Measurements from ENCODE around the gene AUTS2. TPM values are rescaled to one million over a fixed set of nuclear protein-coding genes. Genes with fewer than 3 reads are reported as not detected.

Gene AUTS2
- polyA plus RNA-seq, 3 donors = 0.08 to 0.35 TPM; not detected in 1

DNA sequence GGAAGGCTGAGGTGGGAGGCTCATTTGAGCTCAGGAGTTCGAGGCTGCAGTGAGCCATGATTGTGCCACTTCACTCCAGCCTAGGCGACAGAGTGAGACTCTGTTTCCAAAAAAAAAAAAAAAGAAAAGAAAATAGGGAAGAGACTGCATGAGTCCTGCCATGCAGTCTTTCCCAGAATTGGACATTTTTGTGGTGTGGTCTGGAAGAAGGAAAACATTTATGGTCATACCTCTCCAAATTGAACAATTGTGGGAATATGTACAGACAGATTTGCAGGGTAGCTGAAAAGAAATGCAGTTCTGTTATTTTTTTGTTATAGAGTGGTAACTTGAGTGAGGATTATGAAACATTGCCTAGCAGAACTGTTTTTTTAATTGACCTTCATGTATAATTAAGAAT is 198.1 kb downstream of the AUTS2 start:
- no peak overlapping the region for H3K4me2 ChIP-seq (replicated peaks; ENCODE audit: extremely low read depth, low read length, poor library complexity, severe bottlenecking)
- intact Hi-C loops (cut with micrococcal nuclease) = no loop called here
- Mint-ChIP-seq H3K27ac (no peak overlapping the region), H3K9me3 (no peaks in the 10 kb centered on the region), H3K4me1 (no peaks in the 10 kb centered on the region), H3K36me3 (no peaks in the 10 kb centered on the region), H3K4me3 (no peak overlapping the region), H3K27me3 (ENCODE audit: low read depth in 3 of 3) (no peaks in the 10 kb centered on the region)
- no peaks in the 10 kb centered on the region for H3K36me3 ChIP-seq (replicated peaks in 1 of 2; ENCODE audit: control insufficient read depth in 1 of 2, insufficient read depth in 2 of 2, low read length in 2 of 2)
- no peaks in the 10 kb centered on the region for H4K20me1 ChIP-seq (ENCODE audit: insufficient read depth, low read length)
- no peaks in the 10 kb centered on the region for H3K9me3 ChIP-seq (replicated peaks in 1 of 2; ENCODE audit: control insufficient read depth in 1 of 2, insufficient read depth in 1 of 2, low read length in 2 of 2)
- no peak overlapping the region for H3K4me3 ChIP-seq (replicated peaks in 1 of 3; ENCODE audit: low read depth in 2 of 3, low read length in 3 of 3)
- H3K27ac ChIP-seq (ENCODE audit: low read depth in 1 of 2, low read length in 2 of 2) = no peak overlapping the region
- no peaks in the 10 kb centered on the region for H3K27me3 ChIP-seq (ENCODE audit: control insufficient read depth in 2 of 2, insufficient read depth in 2 of 2, low read length in 2 of 2)
- no peaks in the 10 kb centered on the region for H3K79me2 ChIP-seq (ENCODE audit: insufficient read depth, low read length)
- TF ChIP-seq, protein P1, sequence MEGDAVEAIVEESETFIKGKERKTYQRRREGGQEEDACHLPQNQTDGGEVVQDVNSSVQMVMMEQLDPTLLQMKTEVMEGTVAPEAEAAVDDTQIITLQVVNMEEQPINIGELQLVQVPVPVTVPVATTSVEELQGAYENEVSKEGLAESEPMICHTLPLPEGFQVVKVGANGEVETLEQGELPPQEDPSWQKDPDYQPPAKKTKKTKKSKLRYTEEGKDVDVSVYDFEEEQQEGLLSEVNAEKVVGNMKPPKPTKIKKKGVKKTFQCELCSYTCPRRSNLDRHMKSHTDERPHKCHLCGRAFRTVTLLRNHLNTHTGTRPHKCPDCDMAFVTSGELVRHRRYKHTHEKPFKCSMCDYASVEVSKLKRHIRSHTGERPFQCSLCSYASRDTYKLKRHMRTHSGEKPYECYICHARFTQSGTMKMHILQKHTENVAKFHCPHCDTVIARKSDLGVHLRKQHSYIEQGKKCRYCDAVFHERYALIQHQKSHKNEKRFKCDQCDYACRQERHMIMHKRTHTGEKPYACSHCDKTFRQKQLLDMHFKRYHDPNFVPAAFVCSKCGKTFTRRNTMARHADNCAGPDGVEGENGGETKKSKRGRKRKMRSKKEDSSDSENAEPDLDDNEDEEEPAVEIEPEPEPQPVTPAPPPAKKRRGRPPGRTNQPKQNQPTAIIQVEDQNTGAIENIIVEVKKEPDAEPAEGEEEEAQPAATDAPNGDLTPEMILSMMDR (IDR thresholded peaks at IDR 0.05) = no peak
- DNase-seq = no peak
- H2AFZ ChIP-seq (ENCODE audit: insufficient read depth, low read depth, low read length, poor library complexity, severe bottlenecking) = no peak overlapping the region
- no peaks in the 10 kb centered on the region for H3K4me1 ChIP-seq (ENCODE audit: control insufficient read depth in 1 of 2, insufficient read depth in 2 of 2, low read length in 2 of 2)
- no peak overlapping the region for H3K9ac ChIP-seq (ENCODE audit: insufficient read depth, low read length, poor library complexity, severe bottlenecking)
- 90% methylated on average over 2 of the region's 2 CpGs for WGBS (ENCODE audit: insufficient coverage)

DNA sequence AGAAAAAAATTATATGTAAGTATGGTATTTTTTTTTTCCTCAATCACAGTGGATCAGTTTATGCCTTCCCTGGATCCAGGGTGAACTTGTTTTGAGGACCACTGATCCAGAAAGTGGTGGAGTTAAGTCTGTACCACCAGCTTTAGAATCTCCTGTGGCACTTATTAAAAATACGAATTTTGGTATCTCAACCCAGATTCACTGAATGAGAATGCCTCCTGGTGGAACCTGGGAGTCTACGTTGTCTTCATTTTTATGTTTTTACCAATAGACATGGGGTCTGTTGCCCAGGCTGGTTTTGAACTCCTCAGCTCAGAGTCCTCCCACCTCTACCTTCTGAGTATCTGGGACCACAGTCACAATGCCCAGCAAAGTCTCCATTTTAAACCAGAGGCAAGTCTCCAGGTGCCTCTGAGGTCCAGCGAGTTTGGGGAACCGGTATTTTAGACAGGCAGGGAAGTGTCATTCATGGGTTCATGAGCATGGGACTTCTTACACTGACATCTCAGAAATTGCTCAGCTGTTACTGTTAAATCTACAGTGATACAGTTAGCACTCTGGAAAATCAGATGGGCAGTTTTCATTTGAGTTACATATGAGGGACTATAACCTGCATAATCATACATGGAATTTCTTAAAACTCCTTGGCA is 200.9 kb downstream of the AUTS2 start:
- Histone ChIP-seq H2AFZ (ENCODE audit: insufficient read depth, low read depth, low read length, poor library complexity, severe bottlenecking) (no peak overlapping the region), H3K4me1 (ENCODE audit: control insufficient read depth in 1 of 2, insufficient read depth in 2 of 2, low read length in 2 of 2) (no peaks in the 10 kb centered on the region), H3K9me3 (replicated peaks in 1 of 2; ENCODE audit: control insufficient read depth in 1 of 2, insufficient read depth in 1 of 2, low read length in 2 of 2) (no peaks in the 10 kb centered on the region), H3K9ac (ENCODE audit: insufficient read depth, low read length, poor library complexity, severe bottlenecking) (no peak overlapping the region), H3K36me3 (replicated peaks in 1 of 2; ENCODE audit: control insufficient read depth in 1 of 2, insufficient read depth in 2 of 2, low read length in 2 of 2) (no peaks in the 10 kb centered on the region), H3K79me2 (ENCODE audit: insufficient read depth, low read length) (no peaks in the 10 kb centered on the region), H3K4me3 (replicated peaks in 1 of 3; ENCODE audit: low read depth in 2 of 3, low read length in 3 of 3) (no peak overlapping the region), H4K20me1 (ENCODE audit: insufficient read depth, low read length) (no peaks in the 10 kb centered on the region), H3K27ac (ENCODE audit: low read depth in 1 of 2, low read length in 2 of 2) (no peak overlapping the region), H3K27me3 (ENCODE audit: control insufficient read depth in 2 of 2, insufficient read depth in 2 of 2, low read length in 2 of 2) (no peaks in the 10 kb centered on the region), H3K4me2 (replicated peaks; ENCODE audit: extremely low read depth, low read length, poor library complexity, severe bottlenecking) (no peak overlapping the region)
- Mint-ChIP-seq H3K9me3 (no peaks in the 10 kb centered on the region), H3K27me3 (ENCODE audit: low read depth in 3 of 3) (no peaks in the 10 kb centered on the region), H3K27ac (no peak overlapping the region), H3K4me3 (no peak overlapping the region), H3K4me1 (no peaks in the 10 kb centered on the region), H3K36me3 (no peaks in the 10 kb centered on the region)
- WGBS (ENCODE audit: insufficient coverage) = 87% methylated on average over 4 of the region's 4 CpGs
- TF ChIP-seq, protein P1 (IDR thresholded peaks at IDR 0.05) = no peak
- DNase-seq = no peak
- intact Hi-C loops (cut with micrococcal nuclease) = no loop called here

All from CD14-positive monocyte (primary cell).